GM12878 (cell line): ENCODE measurements around the gene SALL1. TPM values are rescaled to one million over a fixed set of nuclear protein-coding genes. Genes with fewer than 3 reads are reported as not detected.

ENCODE experiments used
- ATAC-seq: fragments of 200-7000 bp; cut with Tn5 transposase; 3 replicates; pipeline ENCODE4 v1.9.1; 2020; ENCODE audit warnings: mild to moderate bottlenecking, moderate library complexity
- BruUV-seq: library from RNA; stranded (reverse); fragments of 400-500 nt; replicated peaks from 2 replicates; lab custom pipeline; 2021; lab: Mats Ljungman, UMichigan
- CTCF ChIA-PET: fragments of 300-600 bp; sonication (Branson Sonifier 250); formaldehyde crosslinking; extraction: SDS; loops from one replicate; lab custom pipeline; 2021; ENCODE audit warnings: inconsistent platforms; lab: Yijun Ruan, JAX
- POLR2A ChIA-PET: fragments of 350-600 bp; formaldehyde crosslinking; extraction: SDS; loops from one replicate; lab custom pipeline; 2021; ENCODE audit warnings: inconsistent platforms; lab: Charles Lee
- RAD21 ChIA-PET: fragments of 300-600 bp; sonication (Branson Sonifier 250); formaldehyde crosslinking; loops from one replicate; lab custom pipeline; 2023; ENCODE audit warnings: antibody characterized with exemption; ENCODE audit not compliant: unreplicated experiment; lab: Charles Lee
- SMC1A ChIA-PET: fragments of 300-600 bp; sonication (Branson Sonifier 250); formaldehyde crosslinking; loops from one replicate; lab custom pipeline; 2023; ENCODE audit not compliant: unreplicated experiment, uncharacterized antibody; lab: Charles Lee
- DNase-seq: peaks from one replicate; pipeline ENCODE4 v3.0.0-alpha.2; 2011; ENCODE audit warnings: low read depth, low spot score
- FAIRE-seq: peaks from 3 replicates; lab custom pipeline; 2011; peaks lifted over from hg19 to GRCh38; lab: Jason Lieb, UNC
- H2AFZ ChIP-seq: 2 replicates; pipeline ENCODE4 v1.6.0; 2011; ENCODE audit warnings: low read depth, low read length, control low read depth; ENCODE audit not compliant: control insufficient read depth
- H3K27ac ChIP-seq: 2 replicates; pipeline ENCODE4 v1.5.1; 2011; ENCODE audit warnings: control low read depth; ENCODE audit not compliant: control insufficient read depth, insufficient read depth
- H3K27me3 ChIP-seq, 2 experiments: replicated peaks in 1 of 2; 2 replicates each; pipeline versions ENCODE4 v1.6.0 to v1.6.1; 2011; ENCODE audit warnings: low read length in 1 of 2; ENCODE audit not compliant: control insufficient read depth in 2 of 2, insufficient read depth in 2 of 2
- H3K36me3 ChIP-seq, 2 experiments: 2 replicates each; pipeline ENCODE4 v1.5.1; 2011; ENCODE audit warnings: low read length in 1 of 2; ENCODE audit not compliant: control insufficient read depth in 2 of 2, insufficient read depth in 2 of 2
- H3K4me1 ChIP-seq: 2 replicates; pipeline ENCODE4 v1.6.1; 2011; ENCODE audit warnings: mild to moderate bottlenecking, low read length, moderate library complexity, mixed read lengths; ENCODE audit not compliant: control insufficient read depth, insufficient read depth
- H3K4me2 ChIP-seq: 2 replicates; pipeline ENCODE4 v1.6.0; 2011; ENCODE audit warnings: control low read depth; ENCODE audit not compliant: control insufficient read depth, insufficient read depth
- H3K4me3 ChIP-seq: fragments of 200-600 bp; sonication (generic); 2 replicates; pipeline ENCODE4 v1.5.1; 2016
- H3K79me2 ChIP-seq: 2 replicates; pipeline ENCODE4 v1.6.0; 2011; ENCODE audit warnings: low read length; ENCODE audit not compliant: control insufficient read depth, insufficient read depth
- H3K9ac ChIP-seq: 2 replicates; pipeline ENCODE4 v1.8.0; 2011; ENCODE audit warnings: low read length, control low read depth, mixed read lengths; ENCODE audit not compliant: control insufficient read depth, insufficient read depth
- H3K9me3 ChIP-seq: replicated peaks from 3 replicates; pipeline ENCODE4 v1.5.1; 2011; ENCODE audit warnings: mild to moderate bottlenecking, low read length; ENCODE audit not compliant: control insufficient read depth, insufficient read depth
- H4K20me1 ChIP-seq: 2 replicates; pipeline ENCODE4 v1.6.0; 2011; ENCODE audit not compliant: control insufficient read depth, insufficient read depth
- KLF5 ChIP-seq: fragments of 450-650 bp; IDR thresholded peaks from 2 replicates; pipeline ENCODE4 v1.6.1; 2014; ENCODE audit warnings: mild to moderate bottlenecking; ENCODE audit not compliant: partially characterized antibody
- MYC ChIP-seq: IDR thresholded peaks from 2 replicates; pipeline ENCODE4 v1.6.1; 2011; ENCODE audit warnings: mild to moderate bottlenecking, low read length, moderate library complexity, inconsistent platforms; ENCODE audit not compliant: insufficient read depth, insufficient replicate concordance, insufficient read length, severe bottlenecking
- SPI1 ChIP-seq: IDR thresholded peaks from 2 replicates; pipeline ENCODE4 v1.6.1; 2011; ENCODE audit warnings: low read depth, mild to moderate bottlenecking, low read length, moderate library complexity, borderline replicate concordance; ENCODE audit not compliant: insufficient read depth
- TAF1 ChIP-seq: IDR thresholded peaks from 2 replicates; pipeline ENCODE4 v1.6.1; 2011; ENCODE audit warnings: mild to moderate bottlenecking, low read depth, low read length, borderline replicate concordance
- WGBS: methylation state at CpG from one replicate; pipeline ENCODE4 v1.1.6; 2016; ENCODE audit warnings: low lambda C conversion rate; ENCODE audit not compliant: insufficient replicate concordance, insufficient coverage; ENCODE audit errors: missing lambda C conversion rate; 5-methylcytosine and 5-hydroxymethylcytosine counted together
- in situ Hi-C: fragments of 300-500 bp; cut with MboI; formaldehyde crosslinking; loops from 9 replicates; pipeline ENCODE4 v1.14.3; 2018; ENCODE audit warnings: mixed read lengths
- intact Hi-C: fragments of 100-400 bp; cut with micrococcal nuclease; formaldehyde crosslinking; loops from one replicate; pipeline ENCODE4 v1.14.2; 2022; ENCODE audit not compliant: unreplicated experiment
- polyA plus RNA-seq, 11 experiments: library from polyadenylated mRNA; depleted of rRNA in 4 of 11; unstranded in 6 of 11; stranded (reverse) in 5 of 11; fragments of >200 nt; fragmentation: Nextera tagmentation in 4 of 11; fragmentation: Illumina TruSeq in 1 of 11; extraction: Ambion mirVana in 4 of 11; extraction: Trizol in 1 of 11; gene quantifications; 1 replicate in 1 of 11; 2 replicates in 10 of 11; pipeline versions ENCODE4 v1.2.1 to v1.2.3, GENCODE V29; 2011 to 2016; ENCODE audit warnings: inconsistent platforms in 2 of 11, missing spikeins in 2 of 11, low read depth in 1 of 11
- total RNA-seq, 4 experiments: library from RNA; depleted of rRNA in 3 of 4; stranded (reverse); fragments of >200 nt in 3 of 4; fragmentation: Illumina TruSeq in 1 of 4; extraction: Trizol in 1 of 4; gene quantifications; 2 replicates each; pipeline versions ENCODE4 v1.2.1 to v1.2.3, GENCODE V29; 2013 to 2021
- TF ChIP-seq, protein P1 (sequence below): fragments of 450-650 bp; IDR thresholded peaks from 2 replicates; pipeline ENCODE4 v1.6.1; 2016; ENCODE audit warnings: mild to moderate bottlenecking
- TF ChIP-seq, protein P2 (sequence below): IDR thresholded peaks from 2 replicates; pipeline ENCODE4 v1.6.1; 2012; ENCODE audit warnings: low read depth, low read length, improper control_type of control experiment

Gene SALL1
- total and polyA plus RNA-seq, 10 of the 15 experiments (the other 5 are each of a cell fraction or from before 2014, with no cell fraction given), result 0.01 to 0.08 (median 0.03) TPM; not detected in 6

DNA sequence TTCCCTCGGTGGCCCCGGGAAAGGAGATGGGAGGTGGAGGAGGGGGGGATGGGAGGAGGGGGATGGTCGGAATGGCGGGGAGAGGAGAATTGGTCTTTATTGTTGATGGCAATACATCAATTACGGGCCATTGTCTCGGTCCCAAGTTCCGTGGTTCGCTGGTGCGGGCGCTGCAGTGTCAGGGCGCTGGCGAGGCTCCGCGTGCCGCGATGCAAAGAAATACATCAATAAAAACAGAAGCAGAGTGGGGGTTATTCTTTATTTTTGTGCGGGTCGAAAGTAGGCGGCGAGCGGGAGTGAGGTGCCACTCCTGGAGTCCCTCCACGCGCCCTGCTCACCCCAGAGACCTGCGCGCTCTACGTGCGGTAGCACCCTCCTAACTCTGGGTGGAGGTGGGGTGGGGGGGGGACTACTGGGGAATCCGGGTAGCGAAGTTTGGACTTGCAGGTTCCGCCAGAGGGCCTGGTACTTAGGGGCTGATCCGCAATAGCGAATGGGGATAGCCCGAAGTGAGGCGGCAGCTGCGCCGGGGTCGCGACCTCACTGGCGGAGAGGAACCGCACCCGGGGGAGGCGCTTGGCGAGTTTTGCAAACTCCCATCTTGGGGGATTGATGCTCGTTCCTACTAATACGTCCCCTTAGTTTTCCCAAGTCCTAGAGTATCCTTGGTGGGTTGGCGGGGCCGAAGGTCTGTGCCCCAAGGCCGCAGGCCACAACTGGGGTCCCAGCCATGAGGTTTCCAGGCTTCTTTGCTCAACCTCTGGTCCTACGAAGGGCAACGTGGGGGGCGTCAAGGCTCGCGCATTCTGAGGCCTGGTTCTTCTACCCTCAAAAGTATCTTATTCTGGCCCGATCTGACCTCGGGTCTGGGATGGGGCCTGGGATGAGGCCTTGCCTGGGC is 3.5 kb upstream of the SALL1 start:
- CTCF ChIA-PET, result no interaction called here
- TF ChIP-seq, protein P1, sequence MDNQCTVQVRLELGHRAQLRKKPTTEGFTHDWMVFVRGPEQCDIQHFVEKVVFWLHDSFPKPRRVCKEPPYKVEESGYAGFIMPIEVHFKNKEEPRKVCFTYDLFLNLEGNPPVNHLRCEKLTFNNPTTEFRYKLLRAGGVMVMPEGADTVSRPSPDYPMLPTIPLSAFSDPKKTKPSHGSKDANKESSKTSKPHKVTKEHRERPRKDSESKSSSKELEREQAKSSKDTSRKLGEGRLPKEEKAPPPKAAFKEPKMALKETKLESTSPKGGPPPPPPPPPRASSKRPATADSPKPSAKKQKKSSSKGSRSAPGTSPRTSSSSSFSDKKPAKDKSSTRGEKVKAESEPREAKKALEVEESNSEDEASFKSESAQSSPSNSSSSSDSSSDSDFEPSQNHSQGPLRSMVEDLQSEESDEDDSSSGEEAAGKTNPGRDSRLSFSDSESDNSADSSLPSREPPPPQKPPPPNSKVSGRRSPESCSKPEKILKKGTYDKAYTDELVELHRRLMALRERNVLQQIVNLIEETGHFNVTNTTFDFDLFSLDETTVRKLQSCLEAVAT, result no peak
- no peak for TF ChIP-seq MYC
- no peak for TF ChIP-seq SPI1
- TF ChIP-seq KLF5, result no peak
- no peak for TF ChIP-seq TAF1
- TF ChIP-seq, protein P2, sequence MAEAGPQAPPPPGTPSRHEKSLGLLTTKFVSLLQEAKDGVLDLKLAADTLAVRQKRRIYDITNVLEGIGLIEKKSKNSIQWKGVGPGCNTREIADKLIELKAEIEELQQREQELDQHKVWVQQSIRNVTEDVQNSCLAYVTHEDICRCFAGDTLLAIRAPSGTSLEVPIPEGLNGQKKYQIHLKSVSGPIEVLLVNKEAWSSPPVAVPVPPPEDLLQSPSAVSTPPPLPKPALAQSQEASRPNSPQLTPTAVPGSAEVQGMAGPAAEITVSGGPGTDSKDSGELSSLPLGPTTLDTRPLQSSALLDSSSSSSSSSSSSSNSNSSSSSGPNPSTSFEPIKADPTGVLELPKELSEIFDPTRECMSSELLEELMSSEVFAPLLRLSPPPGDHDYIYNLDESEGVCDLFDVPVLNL, result no peak
- TF ChIP-seq, all 136 proteins: peak for 0
- Histone ChIP-seq H3K9ac (no peak overlapping the region), H3K79me2 (no peaks in the 10 kb centered on the region), H3K36me3 (no peaks in the 10 kb centered on the region), H4K20me1 (no peaks in the 10 kb centered on the region), H3K27me3 (peaks cover 3 to 12% of the 10 kb centered on the region in 2 experiments), H3K27ac (no peak overlapping the region), H3K9me3 (peaks cover 2% of the 10 kb centered on the region; the same call in 1 of the 3 replicates), H2AFZ (no peak overlapping the region), H3K4me1 (no peaks in the 10 kb centered on the region), H3K4me2 (no peak overlapping the region), H3K4me3 (no peak overlapping the region)
- ChIA-PET POLR2A (no interaction called here), SMC1A (interaction anchor here (0.7 kb wide), 1 partner anchor 607 kb away, joined by 3 read pairs; no protein-coding TSS in a partner anchor), RAD21 (no interaction called here)
- FAIRE-seq (no peak), ATAC-seq (no peak), DNase-seq (no peak)
- WGBS, result 76% methylated on average over 46 of the region's 55 CpGs
- BruUV-seq, result no TSS peak
- intact Hi-C loops, result no loop called here
- in situ Hi-C loops, result no loop called here
